ENCODE results near the gene DDIT4. TPM values are rescaled to one million over a fixed set of nuclear protein-coding genes. Genes with fewer than 3 reads are reported as not detected.

Gene DDIT4
- total and polyA plus RNA-seq, 2 of the 8 experiments (the other 6 are each of a cell fraction or from before 2014, with no cell fraction given) = 47.4 to 108 TPM

DNA sequence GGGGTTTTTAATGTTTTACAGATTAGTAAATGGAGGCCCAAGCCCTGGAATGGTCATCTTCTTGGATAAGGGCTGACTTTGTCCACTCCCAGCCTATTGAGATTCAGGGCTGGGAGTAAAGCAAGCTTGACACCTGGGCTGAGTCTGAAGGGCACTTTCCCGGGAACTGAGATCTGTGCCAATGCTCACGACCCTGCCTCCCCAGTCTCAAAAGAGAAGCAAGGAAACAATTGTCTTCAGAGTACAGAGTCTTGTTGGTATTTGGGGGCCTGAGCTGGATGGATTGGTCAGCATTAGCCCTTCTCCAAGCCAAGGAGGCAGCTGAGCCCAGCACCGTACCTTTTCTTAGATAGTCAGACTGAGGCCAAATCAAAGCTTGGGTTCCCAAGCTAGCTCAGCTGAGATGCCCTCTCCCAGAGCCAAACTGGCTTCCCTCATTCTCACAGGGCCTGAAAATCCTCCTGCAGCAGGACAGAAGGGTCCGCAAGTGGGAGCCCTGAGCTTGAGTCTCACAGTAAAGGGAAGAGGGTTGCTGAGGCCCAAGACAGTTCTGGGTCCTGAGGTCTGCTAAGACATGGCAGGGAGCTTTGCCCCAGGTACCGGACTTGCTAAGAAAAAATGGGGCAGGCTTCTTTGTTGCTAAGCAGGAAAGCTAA lies 3.7 kb downstream of the DDIT4 start:
- Histone ChIP-seq H4K8ac (ENCODE audit: extremely low read depth, insufficient read depth, low read length) (peak overlapping the region; percentile 38; the same call in 1 of the 2 replicates), H3K36me3 (ENCODE audit: control insufficient read depth in 2 of 4, insufficient read depth in 4 of 4, low read length in 3 of 4) (peaks cover 3 to 20% (median 10%) of the 10 kb centered on the region in 4 experiments; a peak in 7 of 8 replicates), H3K9ac (replicated peaks in 1 of 4; ENCODE audit: extremely low read depth in 1 of 4, low read depth in 3 of 4, low read length in 3 of 4) (no peak overlapping the region), H2BK5ac (ENCODE audit: low read depth, low read length) (no peak overlapping the region), H3K56ac (replicated peaks; ENCODE audit: insufficient read length, low read depth, low read length) (no peak overlapping the region), H3K9me3 (ENCODE audit: insufficient read depth in 2 of 2, low read depth in 1 of 2, low read length in 1 of 2) (no peaks in the 10 kb centered on the region), H3K79me2 (ENCODE audit: control insufficient read depth in 1 of 2, insufficient read depth in 2 of 2, low read length in 2 of 2) (peaks cover 0 to 19% of the 10 kb centered on the region in 2 experiments; a peak in 3 of 4 replicates), H4K5ac (ENCODE audit: insufficient read length, low read depth, low read length) (no peak overlapping the region), H3K27ac (ENCODE audit: low read depth, low read length) (no peak overlapping the region), H2BK120ac (replicated peaks; ENCODE audit: low read depth, low read length) (no peak overlapping the region), H3K18ac (ENCODE audit: extremely low read depth, low read length) (no peak overlapping the region), H4K20me1 (replicated peaks in 1 of 2; ENCODE audit: control insufficient read depth in 1 of 2, insufficient read depth in 2 of 2, low read length in 2 of 2) (peaks cover 15 to 23% of the 10 kb centered on the region in 2 experiments), H3K4me2 (ENCODE audit: insufficient read depth in 1 of 2, low read depth in 2 of 2, low read length in 2 of 2) (no peak overlapping the region; a peak in 1 of 4 replicates), H4K91ac (replicated peaks; ENCODE audit: insufficient read length, low read length) (no peak overlapping the region), H3K4me3 (ENCODE audit: extremely low read depth in 1 of 4, insufficient read depth in 2 of 4, low read depth in 3 of 4, low read length in 4 of 4) (no peak overlapping the region), H3K23me2 (ENCODE audit: low read depth, low read length) (peaks cover 20% of the 10 kb centered on the region), H3K79me1 (ENCODE audit: low read depth, low read length) (no peaks in the 10 kb centered on the region), H2AK5ac (ENCODE audit: low read depth, low read length) (no peak overlapping the region), H3K27me3 (replicated peaks in 1 of 4; ENCODE audit: control insufficient read depth in 3 of 4, extremely low read depth in 1 of 4, insufficient read depth in 3 of 4, low read length in 3 of 4) (no peaks in the 10 kb centered on the region), H2BK15ac (ENCODE audit: low read length) (peak overlapping the region; percentile 37; the same call in 1 of the 2 replicates), H3K23ac (ENCODE audit: insufficient read length) (no peak overlapping the region), H2AFZ (ENCODE audit: low read length) (no peak overlapping the region), H2BK12ac (ENCODE audit: low read depth, low read length) (no peak overlapping the region), H3K14ac (ENCODE audit: insufficient read length) (no peak overlapping the region), H2BK20ac (ENCODE audit: low read length) (no peak overlapping the region), H3K4ac (replicated peaks; ENCODE audit: insufficient read length, low read depth, low read length) (no peak overlapping the region), H3K4me1 (replicated peaks in 1 of 4; ENCODE audit: control insufficient read depth in 3 of 4, insufficient read depth in 4 of 4, low read length in 3 of 4) (peaks cover 0 to 18% (median 10%) of the 10 kb centered on the region in 4 experiments; a peak in 6 of 7 replicates)
- ChIA-PET CTCF (ENCODE audit: partially characterized antibody) (interaction anchor here (0.6 to 5.0 kb wide), 11 partner anchors 8 to 201 kb away, joined by 3 to 34 read pairs (median 4); no protein-coding TSS in a partner anchor), POLR2A (ENCODE audit: partially characterized antibody) (interaction anchor here (0.6 to 16.4 kb wide), 14 partner anchors 13 to 127 kb away, joined by 3 to 895 read pairs (median 4); partner anchors contain the start of genes ANAPC16 and ASCC1)
- TF ChIP-seq CTCF (IDR thresholded peaks at IDR 0.05; ENCODE audit: control extremely low read depth in 1 of 3, insufficient read depth in 1 of 3, low read depth in 1 of 3, low read length in 3 of 3) = no peak
- no peak for TF ChIP-seq TEAD4 (IDR thresholded peaks at IDR 0.05; ENCODE audit: low read depth, low read length)
- TF ChIP-seq SRF (IDR thresholded peaks at IDR 0.05; ENCODE audit: low read depth, low read length) = no peak
- peak in 1 of 2 experiments; percentile 17; a peak in 1 of 4 replicates for TF ChIP-seq RAD21 (IDR thresholded peaks at IDR 0.05 in 1 of 2, conservative IDR thresholded peaks at IDR 0.05 in 1 of 2; ENCODE audit: low read depth in 2 of 2, low read length in 2 of 2)
- no peak for TF ChIP-seq SIN3A (conservative IDR thresholded peaks at IDR 0.05 in 1 of 2, IDR thresholded peaks at IDR 0.05 in 1 of 2; ENCODE audit: low read depth in 1 of 2, low read length in 2 of 2)
- no peak for FAIRE-seq
- 90% methylated on average over 5 of the region's 5 CpGs; no CpG with 5 or more reads in 1 of the 2 experiments for WGBS, 2 experiments (ENCODE audit: extremely low coverage in 1 of 2, insufficient coverage in 1 of 2, insufficient read length in 1 of 2, insufficient replicate concordance in 2 of 2, low coverage in 1 of 2, low lambda C conversion rate in 2 of 2, missing lambda C conversion rate in 1 of 2)
- DNase-seq (ENCODE audit: low read depth in 1 of 2, low spot score in 2 of 2) = no peak

Data from H1 (cell line).